Astrocyte (in vitro differentiated cells and primary cell): ENCODE results near the gene PTPRO.

Experiments
- CTCF ChIP-seq: IDR thresholded peaks from 2 replicates; pipeline ENCODE4 v1.5.1; 2011; ENCODE audit warnings: low read depth, mild to moderate bottlenecking, inconsistent platforms, low read length, moderate library complexity; ENCODE audit not compliant: insufficient read depth
- EZH2 ChIP-seq: IDR thresholded peaks from 2 replicates; pipeline ENCODE4 v1.6.1; 2012; ENCODE audit warnings: mild to moderate bottlenecking, low read length, inconsistent platforms; ENCODE audit not compliant: insufficient read depth

DNA sequence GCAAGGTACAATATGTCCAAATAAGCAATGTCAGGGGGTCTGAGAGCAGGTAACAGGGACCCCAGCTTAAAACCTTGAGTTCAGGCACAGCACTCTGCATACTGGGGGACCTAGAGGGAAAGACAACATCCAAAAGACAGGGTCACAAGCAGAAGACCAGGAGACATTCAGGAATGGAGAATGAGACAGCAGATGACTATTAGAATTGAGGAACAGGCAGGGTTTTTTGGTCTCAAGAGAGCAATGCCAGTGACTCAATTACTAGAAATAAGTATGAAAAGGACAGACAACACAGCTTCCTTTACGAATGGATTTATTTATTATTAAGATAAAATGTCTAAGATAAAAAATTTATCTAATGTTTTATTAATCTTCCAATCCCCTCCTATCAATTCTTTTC, 223.0 kb downstream of the PTPRO start:
- TF ChIP-seq CTCF: no peak
- TF ChIP-seq EZH2: no peak
